ENCODE measurements around the gene GRPEL1.

The GRPEL1 gene

DNA sequence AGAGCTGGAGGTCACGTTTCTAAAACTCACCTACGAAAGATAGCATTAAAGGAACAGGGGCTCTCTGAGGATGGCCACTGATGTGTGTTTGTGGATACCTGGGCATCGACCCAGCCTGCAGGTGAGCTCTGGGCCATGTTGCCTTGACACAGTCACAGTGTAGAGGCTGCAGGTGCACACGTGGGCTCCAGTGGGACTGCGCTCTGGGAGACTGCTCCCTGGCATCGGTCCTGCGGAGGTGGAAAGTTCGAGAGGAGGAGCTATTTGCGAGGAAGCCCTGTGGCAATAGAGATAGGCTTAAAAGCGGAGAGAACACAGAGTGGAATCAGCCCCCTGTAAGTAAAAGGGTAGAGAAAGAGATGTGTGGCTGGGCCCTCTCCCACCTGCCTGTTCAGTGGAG lies 37.0 kb downstream of the GRPEL1 start:
- no peak for ATAC-seq
- TF ChIP-seq GLIS3 (CRISPR knock-in tag; IDR thresholded peaks at IDR 0.05) (no peak), TCF4 (CRISPR knock-in tag; IDR thresholded peaks at IDR 0.05; ENCODE audit: borderline replicate concordance) (no peak), OSR1 (CRISPR knock-in tag; IDR thresholded peaks at IDR 0.05) (no peak), ARNTL (CRISPR knock-in tag; IDR thresholded peaks at IDR 0.05; ENCODE audit: borderline replicate concordance, low read depth) (no peak), ISL1 (CRISPR knock-in tag; IDR thresholded peaks at IDR 0.05) (no peak)

GRCh38 chr4:7029921-7030320 lies 37.9 kb downstream of the GRPEL1 start:
- TF ChIP-seq TOX (CRISPR knock-in tag; IDR thresholded peaks at IDR 0.05; ENCODE audit: borderline replicate concordance) (no peak), PPARA (CRISPR knock-in tag; IDR thresholded peaks at IDR 0.05; ENCODE audit: borderline replicate concordance) (no peak), ZC3H10 (CRISPR knock-in tag; IDR thresholded peaks at IDR 0.05) (no peak), CREB5 (CRISPR knock-in tag; IDR thresholded peaks at IDR 0.05; ENCODE audit: low read depth) (no peak), ZNF565 (CRISPR knock-in tag; conservative IDR thresholded peaks at IDR 0.05; ENCODE audit: low read depth) (no peak)
- TF ChIP-seq, protein P1, sequence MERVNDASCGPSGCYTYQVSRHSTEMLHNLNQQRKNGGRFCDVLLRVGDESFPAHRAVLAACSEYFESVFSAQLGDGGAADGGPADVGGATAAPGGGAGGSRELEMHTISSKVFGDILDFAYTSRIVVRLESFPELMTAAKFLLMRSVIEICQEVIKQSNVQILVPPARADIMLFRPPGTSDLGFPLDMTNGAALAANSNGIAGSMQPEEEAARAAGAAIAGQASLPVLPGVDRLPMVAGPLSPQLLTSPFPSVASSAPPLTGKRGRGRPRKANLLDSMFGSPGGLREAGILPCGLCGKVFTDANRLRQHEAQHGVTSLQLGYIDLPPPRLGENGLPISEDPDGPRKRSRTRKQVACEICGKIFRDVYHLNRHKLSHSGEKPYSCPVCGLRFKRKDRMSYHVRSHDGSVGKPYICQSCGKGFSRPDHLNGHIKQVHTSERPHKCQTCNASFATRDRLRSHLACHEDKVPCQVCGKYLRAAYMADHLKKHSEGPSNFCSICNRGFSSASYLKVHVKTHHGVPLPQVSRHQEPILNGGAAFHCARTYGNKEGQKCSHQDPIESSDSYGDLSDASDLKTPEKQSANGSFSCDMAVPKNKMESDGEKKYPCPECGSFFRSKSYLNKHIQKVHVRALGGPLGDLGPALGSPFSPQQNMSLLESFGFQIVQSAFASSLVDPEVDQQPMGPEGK (CRISPR knock-in tag; IDR thresholded peaks at IDR 0.05; ENCODE audit: borderline replicate concordance) = no peak
- no peak for ATAC-seq

DNA sequence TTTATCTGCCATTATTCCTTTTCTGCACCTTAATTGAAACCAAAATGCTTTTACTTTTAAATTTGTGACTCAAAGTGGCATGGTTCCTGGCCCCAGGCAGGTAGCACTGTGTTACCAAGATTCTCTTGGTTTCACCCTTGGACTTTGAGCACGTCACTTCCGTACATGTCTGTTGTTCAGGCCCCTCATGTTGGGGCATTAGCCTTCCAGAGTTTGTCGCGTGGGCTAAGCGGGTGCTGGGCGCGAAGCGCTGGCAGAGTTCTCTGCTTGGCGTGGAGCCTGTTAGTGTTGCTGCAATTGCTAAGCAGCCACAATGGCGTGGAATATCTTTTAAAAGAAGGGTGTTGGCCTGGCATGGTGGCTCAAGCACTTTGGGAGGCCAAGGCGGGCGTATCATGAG lies 38.7 kb downstream of the GRPEL1 start:
- no peak for ATAC-seq

GRCh38 chr4:7027913-7028312 lies 40.0 kb downstream of the GRPEL1 start:
- no peak for ATAC-seq
- TF ChIP-seq TOX (CRISPR knock-in tag; IDR thresholded peaks at IDR 0.05; ENCODE audit: borderline replicate concordance) (no peak), ARNTL (CRISPR knock-in tag; IDR thresholded peaks at IDR 0.05; ENCODE audit: borderline replicate concordance, low read depth) (no peak), SNAI2 (CRISPR knock-in tag; IDR thresholded peaks at IDR 0.05) (no peak)

More for the DNA sequence above, 38.7 kb downstream of the GRPEL1 start:
- TF ChIP-seq ZNF70 (CRISPR knock-in tag; IDR thresholded peaks at IDR 0.05) (no peak), ZNF8 (CRISPR knock-in tag; IDR thresholded peaks at IDR 0.05) (no peak), POU6F1 (CRISPR knock-in tag; IDR thresholded peaks at IDR 0.05; ENCODE audit: borderline replicate concordance, low read depth) (no peak), OSR1 (CRISPR knock-in tag; IDR thresholded peaks at IDR 0.05) (no peak), CREB5 (CRISPR knock-in tag; IDR thresholded peaks at IDR 0.05; ENCODE audit: low read depth) (no peak), CSRNP3 (CRISPR knock-in tag; IDR thresholded peaks at IDR 0.05) (no peak), ZFP3 (CRISPR knock-in tag; IDR thresholded peaks at IDR 0.05) (no peak)

- ATAC-seq = no peak
- TF ChIP-seq ESRRG (CRISPR knock-in tag; IDR thresholded peaks at IDR 0.05) = no peak
- TF ChIP-seq ZNF70 (CRISPR knock-in tag; IDR thresholded peaks at IDR 0.05) = no peak
- TF ChIP-seq RARB (CRISPR knock-in tag; IDR thresholded peaks at IDR 0.05) = no peak
- no peak for TF ChIP-seq ARNTL (CRISPR knock-in tag; IDR thresholded peaks at IDR 0.05; ENCODE audit: borderline replicate concordance, low read depth)
- no peak for TF ChIP-seq CSRNP3 (CRISPR knock-in tag; IDR thresholded peaks at IDR 0.05)
- TF ChIP-seq TCF4 (CRISPR knock-in tag; IDR thresholded peaks at IDR 0.05; ENCODE audit: borderline replicate concordance) = no peak
- TF ChIP-seq ZNF565 (CRISPR knock-in tag; conservative IDR thresholded peaks at IDR 0.05; ENCODE audit: low read depth) = no peak
- no peak for TF ChIP-seq ZC3H10 (CRISPR knock-in tag; IDR thresholded peaks at IDR 0.05)
- TF ChIP-seq ISL1 (CRISPR knock-in tag; IDR thresholded peaks at IDR 0.05) = no peak
- TF ChIP-seq, protein P2, sequence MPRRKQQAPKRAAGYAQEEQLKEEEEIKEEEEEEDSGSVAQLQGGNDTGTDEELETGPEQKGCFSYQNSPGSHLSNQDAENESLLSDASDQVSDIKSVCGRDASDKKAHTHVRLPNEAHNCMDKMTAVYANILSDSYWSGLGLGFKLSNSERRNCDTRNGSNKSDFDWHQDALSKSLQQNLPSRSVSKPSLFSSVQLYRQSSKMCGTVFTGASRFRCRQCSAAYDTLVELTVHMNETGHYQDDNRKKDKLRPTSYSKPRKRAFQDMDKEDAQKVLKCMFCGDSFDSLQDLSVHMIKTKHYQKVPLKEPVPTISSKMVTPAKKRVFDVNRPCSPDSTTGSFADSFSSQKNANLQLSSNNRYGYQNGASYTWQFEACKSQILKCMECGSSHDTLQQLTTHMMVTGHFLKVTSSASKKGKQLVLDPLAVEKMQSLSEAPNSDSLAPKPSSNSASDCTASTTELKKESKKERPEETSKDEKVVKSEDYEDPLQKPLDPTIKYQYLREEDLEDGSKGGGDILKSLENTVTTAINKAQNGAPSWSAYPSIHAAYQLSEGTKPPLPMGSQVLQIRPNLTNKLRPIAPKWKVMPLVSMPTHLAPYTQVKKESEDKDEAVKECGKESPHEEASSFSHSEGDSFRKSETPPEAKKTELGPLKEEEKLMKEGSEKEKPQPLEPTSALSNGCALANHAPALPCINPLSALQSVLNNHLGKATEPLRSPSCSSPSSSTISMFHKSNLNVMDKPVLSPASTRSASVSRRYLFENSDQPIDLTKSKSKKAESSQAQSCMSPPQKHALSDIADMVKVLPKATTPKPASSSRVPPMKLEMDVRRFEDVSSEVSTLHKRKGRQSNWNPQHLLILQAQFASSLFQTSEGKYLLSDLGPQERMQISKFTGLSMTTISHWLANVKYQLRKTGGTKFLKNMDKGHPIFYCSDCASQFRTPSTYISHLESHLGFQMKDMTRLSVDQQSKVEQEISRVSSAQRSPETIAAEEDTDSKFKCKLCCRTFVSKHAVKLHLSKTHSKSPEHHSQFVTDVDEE (CRISPR knock-in tag; IDR thresholded peaks at IDR 0.05) = no peak
- TF ChIP-seq TOX (CRISPR knock-in tag; IDR thresholded peaks at IDR 0.05; ENCODE audit: borderline replicate concordance) = no peak
- no peak for TF ChIP-seq ZNF8 (CRISPR knock-in tag; IDR thresholded peaks at IDR 0.05)
Observed at GRCh38 chr4:7027284-7027683, 40.6 kb downstream of the GRPEL1 start.

Data from SK-N-SH treated with all-trans-retinoic acid at 6 μM for 48 hours (cell line).